Smooth muscle cell (in vitro differentiated cells): ENCODE measurements around the gene TTC39A. TPM values are rescaled to one million over a fixed set of nuclear protein-coding genes. Genes with fewer than 3 reads are reported as not detected.

Experiments used
- DNase-seq: peaks from one replicate; lab custom pipeline; 2025; ENCODE audit not compliant: unreplicated experiment; lab: John Stamatoyannopoulos, UW
- H2AFZ ChIP-seq: fragments of 200-600 bp; sonication (generic); 2 replicates; pipeline ENCODE4 v1.6.0; 2016; ENCODE audit warnings: antibody characterized with exemption, low read depth, mild to moderate bottlenecking
- H3F3A ChIP-seq: fragments of 200-600 bp; sonication (generic); 2 replicates; pipeline ENCODE4 v1.6.0; 2017; ENCODE audit warnings: antibody characterized with exemption, low read depth
- H3K27ac ChIP-seq: fragments of 200-600 bp; sonication (generic); 2 replicates; pipeline ENCODE4 v1.5.1; 2016; ENCODE audit warnings: low read depth, mild to moderate bottlenecking
- H3K27me3 ChIP-seq: fragments of 200-600 bp; sonication (generic); 2 replicates; pipeline ENCODE4 v1.6.1; 2016; ENCODE audit warnings: low read depth, mild to moderate bottlenecking
- H3K36me3 ChIP-seq: fragments of 200-600 bp; sonication (generic); 2 replicates; pipeline ENCODE4 v1.5.1; 2016; ENCODE audit warnings: low read depth
- H3K4me1 ChIP-seq: fragments of 200-600 bp; sonication (generic); 2 replicates; pipeline ENCODE4 v1.5.1; 2016; ENCODE audit warnings: low read depth
- H3K4me2 ChIP-seq: fragments of 200-600 bp; sonication (generic); 2 replicates; pipeline ENCODE4 v1.6.0; 2016; ENCODE audit warnings: mild to moderate bottlenecking
- H3K4me3 ChIP-seq: fragments of 200-600 bp; sonication (generic); 2 replicates; pipeline ENCODE4 v1.5.1; 2016; ENCODE audit warnings: mild to moderate bottlenecking
- H3K79me2 ChIP-seq: fragments of 200-600 bp; sonication (generic); 2 replicates; pipeline ENCODE4 v1.6.0; 2016; ENCODE audit warnings: low read depth, mild to moderate bottlenecking
- H3K9ac ChIP-seq: fragments of 200-600 bp; sonication (generic); 2 replicates; pipeline ENCODE4 v1.6.0; 2016; ENCODE audit warnings: low read depth
- H3K9me3 ChIP-seq: fragments of 200-600 bp; sonication (generic); replicated peaks from 2 replicates; pipeline ENCODE4 v1.5.1; 2016; ENCODE audit warnings: low read depth
- H4K20me1 ChIP-seq: fragments of 200-600 bp; sonication (generic); 2 replicates; pipeline ENCODE4 v1.6.0; 2016; ENCODE audit warnings: low read depth
- CTCF ChIP-seq: fragments of 200-600 bp; sonication (generic); IDR thresholded peaks from 2 replicates; pipeline ENCODE4 v1.5.1; 2017; ENCODE audit warnings: borderline replicate concordance, mild to moderate bottlenecking, antibody characterized with exemption; ENCODE audit not compliant: insufficient read depth, poor library complexity, severe bottlenecking
- WGBS: methylation state at CpG from one replicate; pipeline ENCODE4 v1.1.7; 2016; ENCODE audit warnings: low lambda C conversion rate; 5-methylcytosine and 5-hydroxymethylcytosine counted together
- polyA plus RNA-seq: library from polyadenylated mRNA; unstranded; fragments of >200 nt; fragmentation: Nextera tagmentation; extraction: Ambion mirVana; gene quantifications from 2 replicates; pipeline ENCODE4 v1.2.1, GENCODE V29; 2016
- total RNA-seq: library from RNA; depleted of rRNA; stranded (reverse); fragments of >200 nt; gene quantifications from 2 replicates; pipeline ENCODE4 v1.2.3, GENCODE V29; 2014

Gene TTC39A
- total and polyA plus RNA-seq, 2 experiments from 2014 or later, result 0.27 to 2.2 TPM

GRCh38 chr1:51313268-51313852 lies 17.0 kb downstream of the TTC39A start:
- H3K4me2 ChIP-seq, result peak overlapping the region; percentile 67
- H3K4me3 ChIP-seq, result no peak overlapping the region
- no peak for TF ChIP-seq CTCF
- peaks cover 3% of the 10 kb centered on the region for H3K4me1 ChIP-seq
- H2AFZ ChIP-seq, result no peak overlapping the region
- H3K27ac ChIP-seq, result peak overlapping the region; percentile 87
- no peaks in the 10 kb centered on the region for H3K36me3 ChIP-seq
- no peak for DNase-seq
- WGBS, result 94% methylated on average over 5 of the region's 5 CpGs
- H3K9ac ChIP-seq, result no peak overlapping the region
- H3K9me3 ChIP-seq, result no peaks in the 10 kb centered on the region
- no peaks in the 10 kb centered on the region for H3K79me2 ChIP-seq
- no peaks in the 10 kb centered on the region for H3K27me3 ChIP-seq
- no peaks in the 10 kb centered on the region for H3F3A ChIP-seq
- H4K20me1 ChIP-seq, result no peaks in the 10 kb centered on the region

GRCh38 chr1:51312718-51313117 lies 17.6 kb downstream of the TTC39A start:
- Histone ChIP-seq H3K36me3 (no peaks in the 10 kb centered on the region), H4K20me1 (no peaks in the 10 kb centered on the region), H3K79me2 (no peaks in the 10 kb centered on the region), H3K4me2 (no peak overlapping the region), H3K9me3 (no peaks in the 10 kb centered on the region), H3F3A (no peaks in the 10 kb centered on the region), H3K4me3 (no peak overlapping the region), H3K27ac (no peak overlapping the region), H3K4me1 (peaks cover 3% of the 10 kb centered on the region), H3K9ac (no peak overlapping the region), H2AFZ (no peak overlapping the region), H3K27me3 (no peaks in the 10 kb centered on the region)
- no peak for TF ChIP-seq CTCF
- 94% methylated on average over 4 of the region's 4 CpGs for WGBS
- DNase-seq, result no peak

DNA sequence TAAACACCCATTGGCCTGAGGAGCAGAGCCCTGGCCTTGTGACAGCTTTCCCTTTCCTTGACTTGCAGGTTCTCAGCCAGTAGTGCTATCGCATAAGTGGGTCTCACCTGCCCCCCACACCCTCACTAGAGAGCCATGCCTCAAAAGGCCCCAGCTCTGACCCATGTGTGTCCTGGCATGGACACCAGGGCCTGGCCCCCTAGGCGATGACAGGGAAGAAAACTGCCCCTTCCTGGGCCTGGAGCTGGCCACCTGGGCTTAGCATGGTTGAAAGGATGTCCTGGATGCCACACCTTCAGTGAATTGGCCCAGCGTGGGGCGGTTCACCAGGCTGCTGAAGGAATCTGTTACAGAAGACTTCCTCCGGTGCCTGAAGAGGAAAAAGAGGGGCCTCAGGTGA lies 18.5 kb downstream of the TTC39A start:
- no peak overlapping the region for H3K9ac ChIP-seq
- H3K4me1 ChIP-seq, result peaks cover 3% of the 10 kb centered on the region
- H3K9me3 ChIP-seq, result no peaks in the 10 kb centered on the region
- no peak overlapping the region for H3K27ac ChIP-seq
- H3K79me2 ChIP-seq, result no peaks in the 10 kb centered on the region
- H3K27me3 ChIP-seq, result no peaks in the 10 kb centered on the region
- no peak overlapping the region for H3K4me2 ChIP-seq
- no peaks in the 10 kb centered on the region for H3K36me3 ChIP-seq
- no peaks in the 10 kb centered on the region for H4K20me1 ChIP-seq
- no peak for DNase-seq
- TF ChIP-seq CTCF, result no peak
- WGBS, result 86% methylated on average over 5 of the region's 5 CpGs
- H3F3A ChIP-seq, result no peaks in the 10 kb centered on the region
- H3K4me3 ChIP-seq, result no peak overlapping the region
- H2AFZ ChIP-seq, result no peak overlapping the region
